Measurements from ENCODE around the gene DPP4. TPM values are rescaled to one million over a fixed set of nuclear protein-coding genes. Genes with fewer than 3 reads are reported as not detected.

DPP4 gene
- total and polyA plus RNA-seq, 2 experiments from 2014 or later = 0.09 TPM; not detected in 1

GRCh38 chr2:162009543-162009942 is 64.5 kb downstream of the DPP4 start:
- H3K27ac ChIP-seq = no peak overlapping the region

GRCh38 chr2:162007447-162008040 is 66.5 kb downstream of the DPP4 start:
- no peaks in the 10 kb centered on the region for H3K4me1 ChIP-seq (ENCODE audit: low read depth)
- TF ChIP-seq CTCF (IDR thresholded peaks at IDR 0.05; ENCODE audit: low read depth, low read length) = peak; percentile 57
- no peak overlapping the region for H3K4me3 ChIP-seq
- peak in 1 of 2 donors; percentile 45 for DNase-seq (ENCODE audit: low read depth in 1 of 2, low spot score in 1 of 2)
- H3K9me3 ChIP-seq (ENCODE audit: low read depth) = no peaks in the 10 kb centered on the region
- no peaks in the 10 kb centered on the region for H3K27me3 ChIP-seq
- no peak overlapping the region for H3K27ac ChIP-seq
- no peaks in the 10 kb centered on the region for H3K36me3 ChIP-seq

More at GRCh38 chr2:162009543-162009942, 64.5 kb downstream of the DPP4 start:
- Histone ChIP-seq H3K27me3 (no peaks in the 10 kb centered on the region), H3K4me1 (ENCODE audit: low read depth) (no peaks in the 10 kb centered on the region), H3K36me3 (no peaks in the 10 kb centered on the region), H3K9me3 (ENCODE audit: low read depth) (no peaks in the 10 kb centered on the region), H3K4me3 (no peak overlapping the region)
- DNase-seq (ENCODE audit: low read depth in 1 of 2, low spot score in 1 of 2) = no peak
- TF ChIP-seq CTCF (IDR thresholded peaks at IDR 0.05; ENCODE audit: low read depth, low read length) = no peak

GRCh38 chr2:162006337-162006736 is 67.7 kb downstream of the DPP4 start:
- Histone ChIP-seq H3K4me3 (no peak overlapping the region), H3K9me3 (ENCODE audit: low read depth) (no peaks in the 10 kb centered on the region), H3K27me3 (no peaks in the 10 kb centered on the region), H3K27ac (no peak overlapping the region), H3K4me1 (ENCODE audit: low read depth) (no peaks in the 10 kb centered on the region), H3K36me3 (no peaks in the 10 kb centered on the region)
- TF ChIP-seq CTCF (IDR thresholded peaks at IDR 0.05; ENCODE audit: low read depth, low read length) = no peak
- peak in 1 of 2 donors; percentile 46 for DNase-seq (ENCODE audit: low read depth in 1 of 2, low spot score in 1 of 2)

DNA sequence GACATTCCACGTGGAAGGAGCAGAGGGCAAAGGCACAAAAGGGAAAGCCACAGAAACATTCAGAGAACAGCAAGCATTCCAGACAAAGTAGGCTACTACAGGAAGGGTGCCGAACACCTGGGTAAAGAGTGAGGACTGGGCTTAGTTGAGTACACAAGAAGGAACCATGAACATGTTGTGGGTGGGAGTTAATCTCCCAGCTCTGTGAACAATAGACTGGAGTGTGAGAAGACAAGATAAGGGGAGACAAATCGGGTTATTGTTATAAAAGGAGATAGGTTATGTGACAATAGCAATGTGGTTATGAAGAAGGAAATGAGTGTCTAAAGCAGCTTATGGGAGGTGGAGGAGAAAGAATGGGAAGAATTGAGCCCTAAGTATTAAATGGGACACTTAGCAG is 70.0 kb downstream of the DPP4 start:
- no peak for TF ChIP-seq CTCF (IDR thresholded peaks at IDR 0.05; ENCODE audit: low read depth, low read length)
- no peaks in the 10 kb centered on the region for H3K9me3 ChIP-seq (ENCODE audit: low read depth)
- H3K36me3 ChIP-seq = no peaks in the 10 kb centered on the region
- H3K27ac ChIP-seq = no peak overlapping the region
- H3K4me3 ChIP-seq = no peak overlapping the region
- no peaks in the 10 kb centered on the region for H3K27me3 ChIP-seq
- no peaks in the 10 kb centered on the region for H3K4me1 ChIP-seq (ENCODE audit: low read depth)
- DNase-seq (ENCODE audit: low read depth in 1 of 2, low spot score in 1 of 2) = no peak

- no peak overlapping the region for H3K27ac ChIP-seq
- no peak for TF ChIP-seq CTCF (IDR thresholded peaks at IDR 0.05; ENCODE audit: low read depth, low read length)
- no peaks in the 10 kb centered on the region for H3K36me3 ChIP-seq
- no peaks in the 10 kb centered on the region for H3K9me3 ChIP-seq (ENCODE audit: low read depth)
- no peaks in the 10 kb centered on the region for H3K27me3 ChIP-seq
- DNase-seq (ENCODE audit: low read depth in 1 of 2, low spot score in 1 of 2) = no peak
- no peaks in the 10 kb centered on the region for H3K4me1 ChIP-seq (ENCODE audit: low read depth)
- no peak overlapping the region for H3K4me3 ChIP-seq
These were observed 71.3 kb downstream of the DPP4 start for GRCh38 chr2:162002623-162003235.
